Measurements from ENCODE around the gene IFI35. TPM values are rescaled to one million over a fixed set of nuclear protein-coding genes. Genes with fewer than 3 reads are reported as not detected.

Gene IFI35
- total RNA-seq, 1 experiment from 2014 or later = 84.2 TPM

Other genes with a start within 250 kb of the IFI35 start
- gene RAMP2, start 245.6 kb upstream of the IFI35 start, total RNA-seq (2014; rRNA removed; shearing (Covaris generic)) = not detected in 2 replicates
- gene VPS25, start 233.3 kb upstream of the IFI35 start, total RNA-seq (2014; rRNA removed; shearing (Covaris generic)) = 174 and 181 TPM in 2 replicates
- 0.34 and 0.50 TPM in 2 replicates for gene WNK4, start 226.2 kb upstream of the IFI35 start, total RNA-seq (2014; rRNA removed; shearing (Covaris generic))
- gene COA3, start 208.1 kb upstream of the IFI35 start, total RNA-seq (2014; rRNA removed; shearing (Covaris generic)) = 112 and 122 TPM in 2 replicates
- 0.03 and 0.29 TPM in 2 replicates for gene CNTD1, start 207.9 kb upstream of the IFI35 start, total RNA-seq (2014; rRNA removed; shearing (Covaris generic))
- gene BECN1, start 182.5 kb upstream of the IFI35 start, total RNA-seq (2014; rRNA removed; shearing (Covaris generic)) = 113 and 134 TPM in 2 replicates
- 185 and 217 TPM in 2 replicates for gene PSME3, start 173.4 kb upstream of the IFI35 start, total RNA-seq (2014; rRNA removed; shearing (Covaris generic))
- gene AOC2, start 162.2 kb upstream of the IFI35 start, total RNA-seq (2014; rRNA removed; shearing (Covaris generic)) = 0.10 TPM in 1 of 2 replicates, not detected in the other
- 0.09 and 0.41 TPM in 2 replicates for gene AOC3, start 155.6 kb upstream of the IFI35 start, total RNA-seq (2014; rRNA removed; shearing (Covaris generic))
- not detected in 2 replicates for gene G6PC1, start 106.0 kb upstream of the IFI35 start, total RNA-seq (2014; rRNA removed; shearing (Covaris generic))
- gene AARSD1, start 42.3 kb upstream of the IFI35 start, total RNA-seq (2014; rRNA removed; shearing (Covaris generic)) = 37.4 and 42.1 TPM in 2 replicates
- 0.41 and 0.43 TPM in 2 replicates for gene PTGES3L, start 26.7 kb upstream of the IFI35 start, total RNA-seq (2014; rRNA removed; shearing (Covaris generic))
- 7.4 and 8.5 TPM in 2 replicates for gene RUNDC1, start 26.2 kb upstream of the IFI35 start, total RNA-seq (2014; rRNA removed; shearing (Covaris generic))
- 1,148 and 1,169 TPM in 2 replicates for gene RPL27, start 8.4 kb upstream of the IFI35 start, total RNA-seq (2014; rRNA removed; shearing (Covaris generic))
- 362 and 414 TPM in 2 replicates for gene VAT1, start 15.6 kb downstream of the IFI35 start, total RNA-seq (2014; rRNA removed; shearing (Covaris generic))
- gene RND2, start 18.4 kb downstream of the IFI35 start, total RNA-seq (2014; rRNA removed; shearing (Covaris generic)) = 0.05 TPM in 1 of 2 replicates, not detected in the other
- gene BRCA1, start 118.6 kb downstream of the IFI35 start, total RNA-seq (2014; rRNA removed; shearing (Covaris generic)) = 46.0 and 51.1 TPM in 2 replicates
- 81.9 and 93.0 TPM in 2 replicates for gene NBR1, start 164.4 kb downstream of the IFI35 start, total RNA-seq (2014; rRNA removed; shearing (Covaris generic))
- 4.9 and 5.3 TPM in 2 replicates for gene TMEM106A, start 205.1 kb downstream of the IFI35 start, total RNA-seq (2014; rRNA removed; shearing (Covaris generic))
- gene CCDC200, start 221.8 kb downstream of the IFI35 start, total RNA-seq (2014; rRNA removed; shearing (Covaris generic)) = not detected in 2 replicates
- gene RNU2-1, start 227.2 kb downstream of the IFI35 start, total RNA-seq (2014; rRNA removed; shearing (Covaris generic)) = not detected in 2 replicates